GM12878 (cell line): ENCODE measurements around the gene PSAPL1. TPM values are rescaled to one million over a fixed set of nuclear protein-coding genes. Genes with fewer than 3 reads are reported as not detected.

Experiments
- polyA plus RNA-seq, 11 experiments: library from polyadenylated mRNA; depleted of rRNA in 4 of 11; unstranded in 6 of 11; stranded (reverse) in 5 of 11; fragments of >200 nt; fragmentation: Nextera tagmentation in 4 of 11; fragmentation: Illumina TruSeq in 1 of 11; extraction: Ambion mirVana in 4 of 11; extraction: Trizol in 1 of 11; gene quantifications; 1 replicate in 1 of 11; 2 replicates in 10 of 11; pipeline versions ENCODE4 v1.2.1 to v1.2.3, GENCODE V29; 2011 to 2016; ENCODE audit warnings: inconsistent platforms in 2 of 11, missing spikeins in 2 of 11, low read depth in 1 of 11
- total RNA-seq, 4 experiments: library from RNA; depleted of rRNA in 3 of 4; stranded (reverse); fragments of >200 nt in 3 of 4; fragmentation: Illumina TruSeq in 1 of 4; extraction: Trizol in 1 of 4; gene quantifications; 2 replicates each; pipeline versions ENCODE4 v1.2.1 to v1.2.3, GENCODE V29; 2013 to 2021
- TF ChIP-seq, protein P1 (sequence below): fragments of 450-650 bp; IDR thresholded peaks from 2 replicates; pipeline ENCODE4 v1.6.1; 2017; ENCODE audit warnings: mild to moderate bottlenecking, moderate library complexity
- TF ChIP-seq, protein P2 (sequence below): fragments of 450-650 bp; IDR thresholded peaks from 2 replicates; pipeline ENCODE4 v1.6.1; 2016; ENCODE audit warnings: mild to moderate bottlenecking, moderate library complexity, borderline replicate concordance

PSAPL1 gene
- total and polyA plus RNA-seq, 10 of the 15 experiments (the other 5 are each of a cell fraction or from before 2014, with no cell fraction given) = not detected

DNA sequence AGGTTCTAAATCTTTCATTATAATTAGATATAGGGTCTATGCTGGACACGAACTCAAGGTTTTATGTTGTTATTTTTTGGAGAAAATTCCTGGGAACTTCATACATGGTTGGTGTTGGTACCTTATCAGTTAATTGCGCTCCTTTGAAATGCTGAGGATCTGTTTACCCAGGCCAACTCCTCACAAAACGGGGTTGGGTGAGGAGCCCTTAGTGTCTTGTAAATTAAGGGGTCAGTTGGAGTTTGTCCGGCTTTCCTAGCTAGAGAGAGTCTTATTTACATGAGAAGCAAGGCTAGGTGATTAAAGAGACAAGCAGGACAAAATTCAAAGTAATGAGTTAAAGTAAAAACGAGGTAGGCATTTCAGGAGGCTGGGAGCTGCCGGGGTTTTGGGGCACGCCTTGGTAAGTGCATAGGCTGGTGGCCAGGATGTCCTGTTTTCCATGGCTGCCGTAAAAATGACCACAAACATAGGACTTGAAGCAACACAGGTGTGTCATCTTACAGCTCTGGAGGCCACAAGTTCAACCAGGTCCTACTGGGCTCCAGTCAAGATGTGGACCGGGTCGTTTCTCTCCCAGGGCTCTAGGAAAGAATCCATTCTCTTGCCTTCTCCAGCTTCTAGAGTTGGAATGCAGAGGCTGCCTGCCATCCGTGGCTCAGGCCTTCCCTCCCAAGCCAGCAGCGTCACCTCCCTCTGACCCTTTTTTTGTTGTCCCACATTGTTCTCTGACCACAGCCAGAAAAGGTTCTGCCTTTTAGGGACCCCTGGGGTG lies 19.8 kb downstream of the PSAPL1 start (continued):
- TF ChIP-seq, protein P1, sequence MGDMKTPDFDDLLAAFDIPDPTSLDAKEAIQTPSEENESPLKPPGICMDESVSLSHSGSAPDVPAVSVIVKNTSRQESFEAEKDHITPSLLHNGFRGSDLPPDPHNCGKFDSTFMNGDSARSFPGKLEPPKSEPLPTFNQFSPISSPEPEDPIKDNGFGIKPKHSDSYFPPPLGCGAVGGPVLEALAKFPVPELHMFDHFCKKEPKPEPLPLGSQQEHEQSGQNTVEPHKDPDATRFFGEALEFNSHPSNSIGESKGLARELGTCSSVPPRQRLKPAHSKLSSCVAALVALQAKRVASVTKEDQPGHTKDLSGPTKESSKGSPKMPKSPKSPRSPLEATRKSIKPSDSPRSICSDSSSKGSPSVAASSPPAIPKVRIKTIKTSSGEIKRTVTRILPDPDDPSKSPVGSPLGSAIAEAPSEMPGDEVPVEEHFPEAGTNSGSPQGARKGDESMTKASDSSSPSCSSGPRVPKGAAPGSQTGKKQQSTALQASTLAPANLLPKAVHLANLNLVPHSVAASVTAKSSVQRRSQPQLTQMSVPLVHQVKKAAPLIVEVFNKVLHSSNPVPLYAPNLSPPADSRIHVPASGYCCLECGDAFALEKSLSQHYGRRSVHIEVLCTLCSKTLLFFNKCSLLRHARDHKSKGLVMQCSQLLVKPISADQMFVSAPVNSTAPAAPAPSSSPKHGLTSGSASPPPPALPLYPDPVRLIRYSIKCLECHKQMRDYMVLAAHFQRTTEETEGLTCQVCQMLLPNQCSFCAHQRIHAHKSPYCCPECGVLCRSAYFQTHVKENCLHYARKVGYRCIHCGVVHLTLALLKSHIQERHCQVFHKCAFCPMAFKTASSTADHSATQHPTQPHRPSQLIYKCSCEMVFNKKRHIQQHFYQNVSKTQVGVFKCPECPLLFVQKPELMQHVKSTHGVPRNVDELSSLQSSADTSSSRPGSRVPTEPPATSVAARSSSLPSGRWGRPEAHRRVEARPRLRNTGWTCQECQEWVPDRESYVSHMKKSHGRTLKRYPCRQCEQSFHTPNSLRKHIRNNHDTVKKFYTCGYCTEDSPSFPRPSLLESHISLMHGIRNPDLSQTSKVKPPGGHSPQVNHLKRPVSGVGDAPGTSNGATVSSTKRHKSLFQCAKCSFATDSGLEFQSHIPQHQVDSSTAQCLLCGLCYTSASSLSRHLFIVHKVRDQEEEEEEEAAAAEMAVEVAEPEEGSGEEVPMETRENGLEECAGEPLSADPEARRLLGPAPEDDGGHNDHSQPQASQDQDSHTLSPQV = no peak
- TF ChIP-seq, protein P2, sequence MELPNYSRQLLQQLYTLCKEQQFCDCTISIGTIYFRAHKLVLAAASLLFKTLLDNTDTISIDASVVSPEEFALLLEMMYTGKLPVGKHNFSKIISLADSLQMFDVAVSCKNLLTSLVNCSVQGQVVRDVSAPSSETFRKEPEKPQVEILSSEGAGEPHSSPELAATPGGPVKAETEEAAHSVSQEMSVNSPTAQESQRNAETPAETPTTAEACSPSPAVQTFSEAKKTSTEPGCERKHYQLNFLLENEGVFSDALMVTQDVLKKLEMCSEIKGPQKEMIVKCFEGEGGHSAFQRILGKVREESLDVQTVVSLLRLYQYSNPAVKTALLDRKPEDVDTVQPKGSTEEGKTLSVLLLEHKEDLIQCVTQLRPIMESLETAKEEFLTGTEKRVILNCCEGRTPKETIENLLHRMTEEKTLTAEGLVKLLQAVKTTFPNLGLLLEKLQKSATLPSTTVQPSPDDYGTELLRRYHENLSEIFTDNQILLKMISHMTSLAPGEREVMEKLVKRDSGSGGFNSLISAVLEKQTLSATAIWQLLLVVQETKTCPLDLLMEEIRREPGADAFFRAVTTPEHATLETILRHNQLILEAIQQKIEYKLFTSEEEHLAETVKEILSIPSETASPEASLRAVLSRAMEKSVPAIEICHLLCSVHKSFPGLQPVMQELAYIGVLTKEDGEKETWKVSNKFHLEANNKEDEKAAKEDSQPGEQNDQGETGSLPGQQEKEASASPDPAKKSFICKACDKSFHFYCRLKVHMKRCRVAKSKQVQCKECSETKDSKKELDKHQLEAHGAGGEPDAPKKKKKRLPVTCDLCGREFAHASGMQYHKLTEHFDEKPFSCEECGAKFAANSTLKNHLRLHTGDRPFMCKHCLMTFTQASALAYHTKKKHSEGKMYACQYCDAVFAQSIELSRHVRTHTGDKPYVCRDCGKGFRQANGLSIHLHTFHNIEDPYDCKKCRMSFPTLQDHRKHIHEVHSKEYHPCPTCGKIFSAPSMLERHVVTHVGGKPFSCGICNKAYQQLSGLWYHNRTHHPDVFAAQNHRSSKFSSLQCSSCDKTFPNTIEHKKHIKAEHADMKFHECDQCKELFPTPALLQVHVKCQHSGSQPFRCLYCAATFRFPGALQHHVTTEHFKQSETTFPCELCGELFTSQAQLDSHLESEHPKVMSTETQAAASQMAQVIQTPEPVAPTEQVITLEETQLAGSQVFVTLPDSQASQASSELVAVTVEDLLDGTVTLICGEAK = no peak
